Activated CD8-positive, alpha-beta T cell treated with anti-CD3 and anti-CD28 coated beads, Interleukin-2, amount 10 ng/mL, durations not matched to agents 7 days and 5 days (primary cell): ENCODE data around the gene GAL. TPM values are rescaled to one million over a fixed set of nuclear protein-coding genes. Genes with fewer than 3 reads are reported as not detected.

Experiments
- ATAC-seq: fragments of 150-1000 bp; cut with Tn5 transposase; one replicate; pipeline ENCODE4 v1.10.0; 2021; ENCODE audit warnings: moderate library complexity
- CTCF ChIA-PET: fragments of 350-600 bp; sonication (Branson Sonifier 250); formaldehyde crosslinking; loops from one replicate; lab custom pipeline; 2021; ENCODE audit warnings: antibody characterized with exemption; lab: Charles Lee
- POLR2A ChIA-PET: fragments of 350-600 bp; sonication (Branson Sonifier 250); formaldehyde crosslinking; loops from one replicate; lab custom pipeline; 2021; ENCODE audit warnings: antibody characterized with exemption; lab: Charles Lee
- DNase-seq: peaks from one replicate; pipeline ENCODE4 v3.0.0-alpha.2; 2020
- H3K27ac Mint-ChIP-seq: one replicate; pipeline ENCODE4 v1.8.0; 2021; ENCODE audit warnings: mild to moderate bottlenecking, mixed read lengths
- H3K27me3 Mint-ChIP-seq: one replicate; pipeline ENCODE4 v1.8.0; 2021; ENCODE audit warnings: low read depth, mixed read lengths
- H3K36me3 Mint-ChIP-seq: one replicate; pipeline ENCODE4 v1.8.0; 2021; ENCODE audit warnings: low read depth, mixed read lengths
- H3K4me1 Mint-ChIP-seq: one replicate; pipeline ENCODE4 v1.8.0; 2021; ENCODE audit warnings: low read depth, mixed read lengths
- H3K4me3 Mint-ChIP-seq: one replicate; pipeline ENCODE4 v1.8.0; 2021; ENCODE audit warnings: mild to moderate bottlenecking, mixed read lengths
- H3K9me3 Mint-ChIP-seq: one replicate; pipeline ENCODE4 v1.8.0; 2022; ENCODE audit warnings: mixed read lengths; ENCODE audit not compliant: insufficient read depth
- total RNA-seq, 2 experiments: library from RNA; stranded (reverse); gene quantifications; one replicate each; pipeline ENCODE4 v1.2.3, GENCODE V29; 2021

Gene GAL
- total RNA-seq, 2 experiments from 2014 or later: not detected

GRCh38 chr11:68698993-68699392, 14.6 kb downstream of the GAL start:
- Mint-ChIP-seq H3K27me3 (peaks cover 33% of the 10 kb centered on the region), H3K9me3 (no peaks in the 10 kb centered on the region), H3K4me1 (no peaks in the 10 kb centered on the region), H3K4me3 (no peak overlapping the region), H3K27ac (no peak overlapping the region), H3K36me3 (no peaks in the 10 kb centered on the region)
- DNase-seq (no peak), ATAC-seq (no peak)
- POLR2A ChIA-PET: no interaction called here
- CTCF ChIA-PET: no interaction called here

- Mint-ChIP-seq H3K27ac (no peak overlapping the region), H3K4me3 (no peak overlapping the region), H3K27me3 (peaks cover 16% of the 10 kb centered on the region), H3K4me1 (no peaks in the 10 kb centered on the region), H3K36me3 (no peaks in the 10 kb centered on the region), H3K9me3 (no peaks in the 10 kb centered on the region)
- ATAC-seq (no peak), DNase-seq (no peak)
- ChIA-PET CTCF (no interaction called here), POLR2A (no interaction called here)
These were observed 20.5 kb downstream of the GAL start for GRCh38 chr11:68704887-68705286.

GRCh38 chr11:68707527-68707926, 23.2 kb downstream of the GAL start:
- Mint-ChIP-seq H3K36me3 (no peaks in the 10 kb centered on the region), H3K9me3 (no peaks in the 10 kb centered on the region), H3K27me3 (peaks cover 10% of the 10 kb centered on the region), H3K4me3 (no peak overlapping the region), H3K27ac (no peak overlapping the region), H3K4me1 (no peaks in the 10 kb centered on the region)
- CTCF ChIA-PET: interaction anchor here (1.2 kb wide), 1 partner anchor 124 kb away, joined by 3 read pairs; no protein-coding TSS in a partner anchor
- POLR2A ChIA-PET: no interaction called here
- DNase-seq (no peak), ATAC-seq (no peak)

- DNase-seq: no peak
- POLR2A ChIA-PET: no interaction called here
- Mint-ChIP-seq H3K27me3 (no peaks in the 10 kb centered on the region), H3K9me3 (no peaks in the 10 kb centered on the region), H3K4me3 (no peak overlapping the region), H3K4me1 (no peaks in the 10 kb centered on the region), H3K27ac (no peak overlapping the region), H3K36me3 (no peaks in the 10 kb centered on the region)
- no peak for ATAC-seq
- CTCF ChIA-PET: no interaction called here
These were observed 24.7 kb downstream of the GAL start for GRCh38 chr11:68709062-68709461.

- Mint-ChIP-seq H3K36me3 (no peaks in the 10 kb centered on the region), H3K9me3 (no peaks in the 10 kb centered on the region), H3K4me1 (no peaks in the 10 kb centered on the region), H3K27ac (no peak overlapping the region), H3K4me3 (no peak overlapping the region), H3K27me3 (no peaks in the 10 kb centered on the region)
- ATAC-seq (no peak), DNase-seq (no peak)
- POLR2A ChIA-PET: no interaction called here
- CTCF ChIA-PET: no interaction called here
These were observed 26.1 kb downstream of the GAL start for GRCh38 chr11:68710409-68710808.

- POLR2A ChIA-PET: no interaction called here
- H3K4me1 Mint-ChIP-seq: no peaks in the 10 kb centered on the region
- CTCF ChIA-PET: no interaction called here
- H3K27me3 Mint-ChIP-seq: no peaks in the 10 kb centered on the region
- ATAC-seq (no peak), DNase-seq (no peak)
- no peak overlapping the region for H3K27ac Mint-ChIP-seq
- no peaks in the 10 kb centered on the region for H3K36me3 Mint-ChIP-seq
- no peaks in the 10 kb centered on the region for H3K9me3 Mint-ChIP-seq
- H3K4me3 Mint-ChIP-seq: no peak overlapping the region
These were observed 26.8 kb downstream of the GAL start for GRCh38 chr11:68711114-68711513.

- CTCF ChIA-PET: no interaction called here
These were observed 29.9 kb downstream of the GAL start for GRCh38 chr11:68714060-68714856.

GRCh38 chr11:68715456-68716122, 31.2 kb downstream of the GAL start:
- peaks cover 6% of the 10 kb centered on the region for H3K9me3 Mint-ChIP-seq
- H3K4me1 Mint-ChIP-seq: no peaks in the 10 kb centered on the region
- ChIA-PET POLR2A (no interaction called here), CTCF (no interaction called here)
- no peak overlapping the region for H3K4me3 Mint-ChIP-seq
- H3K27me3 Mint-ChIP-seq: peaks cover 13% of the 10 kb centered on the region
- no peak for ATAC-seq
- no peak for DNase-seq
- H3K27ac Mint-ChIP-seq: no peak overlapping the region
- H3K36me3 Mint-ChIP-seq: no peaks in the 10 kb centered on the region

More at GRCh38 chr11:68714060-68714856, 29.9 kb downstream of the GAL start:
- no peak overlapping the region for H3K4me3 Mint-ChIP-seq
- H3K36me3 Mint-ChIP-seq: no peaks in the 10 kb centered on the region
- no peaks in the 10 kb centered on the region for H3K4me1 Mint-ChIP-seq
- H3K27me3 Mint-ChIP-seq: peaks cover 3% of the 10 kb centered on the region
- ATAC-seq: no peak
- DNase-seq: no peak
- H3K27ac Mint-ChIP-seq: no peak overlapping the region
- no peaks in the 10 kb centered on the region for H3K9me3 Mint-ChIP-seq
- POLR2A ChIA-PET: no interaction called here

GRCh38 chr11:68721075-68721474, 36.7 kb downstream of the GAL start:
- H3K9me3 Mint-ChIP-seq: peaks cover 6% of the 10 kb centered on the region
- no peaks in the 10 kb centered on the region for H3K36me3 Mint-ChIP-seq
- DNase-seq (no peak), ATAC-seq (no peak)
- ChIA-PET POLR2A (no interaction called here), CTCF (no interaction called here)
- no peak overlapping the region for H3K27ac Mint-ChIP-seq
- H3K4me1 Mint-ChIP-seq: no peaks in the 10 kb centered on the region
- H3K4me3 Mint-ChIP-seq: no peak overlapping the region
- H3K27me3 Mint-ChIP-seq: peaks cover 25% of the 10 kb centered on the region

- CTCF ChIA-PET: no interaction called here
- no peaks in the 10 kb centered on the region for H3K4me1 Mint-ChIP-seq
- H3K4me3 Mint-ChIP-seq: no peak overlapping the region
- DNase-seq (no peak), ATAC-seq (no peak)
- POLR2A ChIA-PET: no interaction called here
- no peak overlapping the region for H3K27ac Mint-ChIP-seq
- H3K36me3 Mint-ChIP-seq: no peaks in the 10 kb centered on the region
- peaks cover 6% of the 10 kb centered on the region for H3K9me3 Mint-ChIP-seq
- peaks cover 25% of the 10 kb centered on the region for H3K27me3 Mint-ChIP-seq
These were observed 37.8 kb downstream of the GAL start for GRCh38 chr11:68722143-68722542.

- no peaks in the 10 kb centered on the region for H3K36me3 Mint-ChIP-seq
- peaks cover 6% of the 10 kb centered on the region for H3K9me3 Mint-ChIP-seq
- H3K4me1 Mint-ChIP-seq: no peaks in the 10 kb centered on the region
- ATAC-seq: no peak
- no peak overlapping the region for H3K4me3 Mint-ChIP-seq
- DNase-seq: no peak
- CTCF ChIA-PET: no interaction called here
- POLR2A ChIA-PET: no interaction called here
- no peak overlapping the region for H3K27ac Mint-ChIP-seq
- peaks cover 29% of the 10 kb centered on the region for H3K27me3 Mint-ChIP-seq
These were observed 39.9 kb downstream of the GAL start for GRCh38 chr11:68724293-68724692.

- peaks cover 10% of the 10 kb centered on the region for H3K27me3 Mint-ChIP-seq
- CTCF ChIA-PET: no interaction called here
- no peak for ATAC-seq
- no peaks in the 10 kb centered on the region for H3K36me3 Mint-ChIP-seq
- POLR2A ChIA-PET: no interaction called here
- no peak overlapping the region for H3K27ac Mint-ChIP-seq
- DNase-seq: no peak
- H3K4me1 Mint-ChIP-seq: no peaks in the 10 kb centered on the region
- no peaks in the 10 kb centered on the region for H3K9me3 Mint-ChIP-seq
- no peak overlapping the region for H3K4me3 Mint-ChIP-seq
These were observed 43.4 kb downstream of the GAL start for GRCh38 chr11:68727783-68728182.
